HepG2 (cell line): Measurements from ENCODE around the gene RNF10. TPM values are rescaled to one million over a fixed set of nuclear protein-coding genes. Genes with fewer than 3 reads are reported as not detected.
A peak's percentile ranks its signal among the peaks of the same experiment; 100 is the strongest.

Experiments used
- AFF4 ChIP-seq: sonication (generic); formaldehyde crosslinking; IDR thresholded peaks from 2 replicates; pipeline ENCODE4 v1.4.0; 2020; ENCODE audit warnings: missing genetic modification reagents
- ATAD3A ChIP-seq: sonication (generic); formaldehyde crosslinking; IDR thresholded peaks from 2 replicates; pipeline ENCODE4 v1.4.0; 2020; ENCODE audit warnings: missing genetic modification reagents
- DMTF1 ChIP-seq: sonication (generic); formaldehyde crosslinking; IDR thresholded peaks from 2 replicates; pipeline ENCODE4 v1.4.0; 2020; ENCODE audit warnings: mild to moderate bottlenecking, missing genetic modification reagents
- MAFK ChIP-seq, 2 experiments: IDR thresholded peaks in 1 of 2; conservative IDR thresholded peaks in 1 of 2; 2 replicates each; pipeline ENCODE4 v1.6.1; 2011; ENCODE audit warnings: improper control_type of control experiment in 2 of 2, low read length in 2 of 2
- RFXAP ChIP-seq: sonication (generic); formaldehyde crosslinking; IDR thresholded peaks from 2 replicates; pipeline ENCODE4 v1.4.0; 2020; ENCODE audit warnings: missing genetic modification reagents, borderline replicate concordance
- SAFB2 ChIP-seq: sonication (generic); formaldehyde crosslinking; IDR thresholded peaks from 2 replicates; pipeline ENCODE4 v1.5.1; 2020; ENCODE audit warnings: missing genetic modification reagents, low read depth, mild to moderate bottlenecking, borderline replicate concordance
- ZFP91 ChIP-seq: sonication (generic); formaldehyde crosslinking; IDR thresholded peaks from 2 replicates; pipeline ENCODE4 v1.9.0; 2022; ENCODE audit warnings: missing genetic modification reagents, mild to moderate bottlenecking, borderline replicate concordance
- ZNF746 ChIP-seq: sonication (generic); formaldehyde crosslinking; IDR thresholded peaks from 2 replicates; pipeline ENCODE4 v1.8.0; 2022; ENCODE audit warnings: mild to moderate bottlenecking, missing genetic modification reagents
- polyA plus RNA-seq, 8 experiments: library from polyadenylated mRNA; depleted of rRNA in 3 of 8; stranded (reverse) in 7 of 8; unstranded in 1 of 8; fragments of >200 nt; fragmentation: Illumina TruSeq in 4 of 8; extraction: Trizol in 4 of 8; gene quantifications; 2 replicates each; pipeline versions ENCODE4 v1.2.1 to v1.2.3, GENCODE V29; 2011 to 2016; ENCODE audit warnings: low read depth in 4 of 8, missing spikeins in 1 of 8, mixed read lengths in 1 of 8; ENCODE audit not compliant: insufficient read depth in 1 of 8
- total RNA-seq, 5 experiments: library from RNA; depleted of rRNA; stranded (reverse); fragments of >200 nt; fragmentation: Illumina TruSeq; extraction: Trizol; gene quantifications; 2 replicates each; pipeline ENCODE4 v1.2.3, GENCODE V29; 2016; ENCODE audit warnings: low read depth in 1 of 5
- TF ChIP-seq, protein P1 (sequence below): sonication (generic); formaldehyde crosslinking; IDR thresholded peaks from 2 replicates; pipeline ENCODE4 v1.4.0; 2020; ENCODE audit warnings: missing genetic modification reagents
- TF ChIP-seq, protein P2 (sequence below): sonication (generic); formaldehyde crosslinking; IDR thresholded peaks from 2 replicates; pipeline ENCODE4 v1.9.0; 2022; ENCODE audit warnings: low read depth, missing genetic modification reagents

Gene RNF10
- total and polyA plus RNA-seq, 2 of the 13 experiments (the other 11 are each of a cell fraction or from before 2014, with no cell fraction given), result 62.5 to 88.0 TPM

- TF ChIP-seq, protein P1, sequence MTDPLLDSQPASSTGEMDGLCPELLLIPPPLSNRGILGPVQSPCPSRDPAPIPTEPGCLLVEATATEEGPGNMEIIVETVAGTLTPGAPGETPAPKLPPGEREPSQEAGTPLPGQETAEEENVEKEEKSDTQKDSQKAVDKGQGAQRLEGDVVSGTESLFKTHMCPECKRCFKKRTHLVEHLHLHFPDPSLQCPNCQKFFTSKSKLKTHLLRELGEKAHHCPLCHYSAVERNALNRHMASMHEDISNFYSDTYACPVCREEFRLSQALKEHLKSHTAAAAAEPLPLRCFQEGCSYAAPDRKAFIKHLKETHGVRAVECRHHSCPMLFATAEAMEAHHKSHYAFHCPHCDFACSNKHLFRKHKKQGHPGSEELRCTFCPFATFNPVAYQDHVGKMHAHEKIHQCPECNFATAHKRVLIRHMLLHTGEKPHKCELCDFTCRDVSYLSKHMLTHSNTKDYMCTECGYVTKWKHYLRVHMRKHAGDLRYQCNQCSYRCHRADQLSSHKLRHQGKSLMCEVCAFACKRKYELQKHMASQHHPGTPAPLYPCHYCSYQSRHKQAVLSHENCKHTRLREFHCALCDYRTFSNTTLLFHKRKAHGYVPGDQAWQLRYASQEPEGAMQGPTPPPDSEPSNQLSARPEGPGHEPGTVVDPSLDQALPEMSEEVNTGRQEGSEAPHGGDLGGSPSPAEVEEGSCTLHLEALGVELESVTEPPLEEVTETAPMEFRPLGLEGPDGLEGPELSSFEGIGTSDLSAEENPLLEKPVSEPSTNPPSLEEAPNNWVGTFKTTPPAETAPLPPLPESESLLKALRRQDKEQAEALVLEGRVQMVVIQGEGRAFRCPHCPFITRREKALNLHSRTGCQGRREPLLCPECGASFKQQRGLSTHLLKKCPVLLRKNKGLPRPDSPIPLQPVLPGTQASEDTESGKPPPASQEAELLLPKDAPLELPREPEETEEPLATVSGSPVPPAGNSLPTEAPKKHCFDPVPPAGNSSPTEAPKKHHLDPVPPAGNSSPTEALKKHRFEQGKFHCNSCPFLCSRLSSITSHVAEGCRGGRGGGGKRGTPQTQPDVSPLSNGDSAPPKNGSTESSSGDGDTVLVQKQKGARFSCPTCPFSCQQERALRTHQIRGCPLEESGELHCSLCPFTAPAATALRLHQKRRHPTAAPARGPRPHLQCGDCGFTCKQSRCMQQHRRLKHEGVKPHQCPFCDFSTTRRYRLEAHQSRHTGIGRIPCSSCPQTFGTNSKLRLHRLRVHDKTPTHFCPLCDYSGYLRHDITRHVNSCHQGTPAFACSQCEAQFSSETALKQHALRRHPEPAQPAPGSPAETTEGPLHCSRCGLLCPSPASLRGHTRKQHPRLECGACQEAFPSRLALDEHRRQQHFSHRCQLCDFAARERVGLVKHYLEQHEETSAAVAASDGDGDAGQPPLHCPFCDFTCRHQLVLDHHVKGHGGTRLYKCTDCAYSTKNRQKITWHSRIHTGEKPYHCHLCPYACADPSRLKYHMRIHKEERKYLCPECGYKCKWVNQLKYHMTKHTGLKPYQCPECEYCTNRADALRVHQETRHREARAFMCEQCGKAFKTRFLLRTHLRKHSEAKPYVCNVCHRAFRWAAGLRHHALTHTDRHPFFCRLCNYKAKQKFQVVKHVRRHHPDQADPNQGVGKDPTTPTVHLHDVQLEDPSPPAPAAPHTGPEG (CRISPR knock-in tag), result peak; percentile 34; the same call in 1 of the 2 replicates
- TF ChIP-seq DMTF1 (CRISPR knock-in tag) (no peak), ZNF746 (no peak; the same call in none of the 2 replicates), ATAD3A (CRISPR knock-in tag) (no peak), MAFK (conservative IDR thresholded peaks at IDR 0.05 in 1 of 2, IDR thresholded peaks at IDR 0.05 in 1 of 2; ENCODE audit: low read length in 2 of 2) (no peak), RFXAP (CRISPR knock-in tag) (peak; percentile 47; the same call in 1 of the 2 replicates), ZFP91 (CRISPR knock-in tag) (peak; percentile 88; the same call in 1 of the 2 replicates), AFF4 (CRISPR knock-in tag) (no peak), SAFB2 (CRISPR knock-in tag) (peak; percentile 80; the same call in 1 of the 2 replicates)
- TF ChIP-seq, protein P2, sequence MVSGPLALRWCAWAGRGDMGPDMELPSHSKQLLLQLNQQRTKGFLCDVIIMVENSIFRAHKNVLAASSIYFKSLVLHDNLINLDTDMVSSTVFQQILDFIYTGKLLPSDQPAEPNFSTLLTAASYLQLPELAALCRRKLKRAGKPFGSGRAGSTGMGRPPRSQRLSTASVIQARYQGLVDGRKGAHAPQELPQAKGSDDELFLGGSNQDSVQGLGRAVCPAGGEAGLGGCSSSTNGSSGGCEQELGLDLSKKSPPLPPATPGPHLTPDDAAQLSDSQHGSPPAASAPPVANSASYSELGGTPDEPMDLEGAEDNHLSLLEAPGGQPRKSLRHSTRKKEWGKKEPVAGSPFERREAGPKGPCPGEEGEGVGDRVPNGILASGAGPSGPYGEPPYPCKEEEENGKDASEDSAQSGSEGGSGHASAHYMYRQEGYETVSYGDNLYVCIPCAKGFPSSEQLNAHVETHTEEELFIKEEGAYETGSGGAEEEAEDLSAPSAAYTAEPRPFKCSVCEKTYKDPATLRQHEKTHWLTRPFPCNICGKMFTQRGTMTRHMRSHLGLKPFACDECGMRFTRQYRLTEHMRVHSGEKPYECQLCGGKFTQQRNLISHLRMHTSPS, result no peak
Measured at GRCh38 chr12:120528861-120529525, 5.2 kb upstream of the RNF10 start, which contains the start of gene COQ5 (continued).
